K562 (cell line): Measurements from ENCODE around the gene TOM1L2.

Experiments
- CEBPB ChIP-seq: fragments of 450-650 bp; IDR thresholded peaks from 2 replicates; pipeline ENCODE4 v1.6.1; 2016; ENCODE audit warnings: missing genetic modification characterization, missing compliant biosample characterization
- ETV6 ChIP-seq, 3 experiments: fragments of 150-350 bp in 1 of 3; sonication (generic) in 1 of 3; formaldehyde crosslinking in 1 of 3; IDR thresholded peaks; 2 replicates each; pipeline versions ENCODE4 v1.6.1 to v1.8.0; 2014 to 2022; ENCODE audit warnings: borderline replicate concordance in 2 of 3, low read depth in 2 of 3, antibody characterized with exemption in 1 of 3, low read length in 1 of 3, mild to moderate bottlenecking in 1 of 3, missing genetic modification reagents in 1 of 3
- MTA1 ChIP-seq: fragments of 450-650 bp; IDR thresholded peaks from 2 replicates; pipeline ENCODE4 v1.6.1; 2017; ENCODE audit warnings: borderline replicate concordance
- POLR2AphosphoS5 ChIP-seq: IDR thresholded peaks from 2 replicates; pipeline ENCODE4 v1.6.1; 2011; ENCODE audit warnings: mild to moderate bottlenecking, low read depth, low read length, moderate library complexity; ENCODE audit not compliant: control insufficient read depth, insufficient read depth
- PRPF4 ChIP-seq: fragments of 200-400 bp; formaldehyde crosslinking; IDR thresholded peaks from one replicate; pipeline ENCODE4 v1.6.1; 2017; ENCODE audit warnings: low read length, low read depth, mild to moderate bottlenecking; ENCODE audit not compliant: insufficient read depth, poor library complexity, severe bottlenecking
- SAP30 ChIP-seq: fragments of 200-600 bp; sonication (generic); IDR thresholded peaks from 2 replicates; pipeline ENCODE4 v1.6.1; 2012; ENCODE audit warnings: borderline replicate concordance, low read depth, mild to moderate bottlenecking, moderate library complexity, low read length, control low read depth, inconsistent platforms; ENCODE audit not compliant: insufficient read depth, poor library complexity, severe bottlenecking
- SP1 ChIP-seq: sonication (generic); formaldehyde crosslinking; IDR thresholded peaks from 2 replicates; pipeline ENCODE4 v1.8.1; 2022; ENCODE audit warnings: mild to moderate bottlenecking, missing genetic modification reagents
- TAF9B ChIP-seq: fragments of 450-650 bp; IDR thresholded peaks from 2 replicates; pipeline ENCODE4 v1.6.1; 2018; ENCODE audit warnings: mild to moderate bottlenecking; ENCODE audit not compliant: partially characterized antibody
- TCFL5 ChIP-seq: fragments of 250-450 bp; sonication (Bioruptor Pico); conservative IDR thresholded peaks from 2 replicates; pipeline ENCODE4 v1.6.1; 2021; ENCODE audit warnings: mild to moderate bottlenecking, moderate library complexity, matching md5 sums
- ZNF239 ChIP-seq: fragments of 250-450 bp; sonication (Bioruptor Pico); IDR thresholded peaks from 2 replicates; pipeline ENCODE4 v1.4.0; 2020; ENCODE audit warnings: mild to moderate bottlenecking
- ZNF41 ChIP-seq: fragments of 250-450 bp; sonication (Bioruptor Pico); conservative IDR thresholded peaks from 2 replicates; pipeline ENCODE4 v1.4.0; 2020; ENCODE audit warnings: mild to moderate bottlenecking
- TF ChIP-seq, protein P1 (sequence below), 3 experiments: IDR thresholded peaks in 2 of 3; conservative IDR thresholded peaks in 1 of 3; 2 replicates each; pipeline ENCODE4 v1.5.1; 2011 to 2012; ENCODE audit warnings: low read length in 3 of 3, mild to moderate bottlenecking in 3 of 3, control low read depth in 2 of 3, improper control_type of control experiment in 1 of 3, inconsistent platforms in 1 of 3, low read depth in 1 of 3, mixed read lengths in 1 of 3, moderate library complexity in 1 of 3; ENCODE audit not compliant: insufficient read depth in 2 of 3
- TF ChIP-seq, protein P2 (sequence below), 2 experiments: fragments of 450-650 bp in 1 of 2; sonication (generic) in 1 of 2; formaldehyde crosslinking in 1 of 2; IDR thresholded peaks in 1 of 2; conservative IDR thresholded peaks in 1 of 2; 2 replicates each; pipeline versions ENCODE4 v1.6.1 to v1.8.1; 2016 to 2023; ENCODE audit warnings: mild to moderate bottlenecking in 2 of 2, moderate library complexity in 2 of 2, inconsistent platforms in 1 of 2, missing genetic modification reagents in 1 of 2
- TF ChIP-seq, protein P3 (sequence below): fragments of 450-650 bp; IDR thresholded peaks from 2 replicates; pipeline ENCODE4 v1.6.1; 2016; ENCODE audit warnings: borderline replicate concordance

DNA sequence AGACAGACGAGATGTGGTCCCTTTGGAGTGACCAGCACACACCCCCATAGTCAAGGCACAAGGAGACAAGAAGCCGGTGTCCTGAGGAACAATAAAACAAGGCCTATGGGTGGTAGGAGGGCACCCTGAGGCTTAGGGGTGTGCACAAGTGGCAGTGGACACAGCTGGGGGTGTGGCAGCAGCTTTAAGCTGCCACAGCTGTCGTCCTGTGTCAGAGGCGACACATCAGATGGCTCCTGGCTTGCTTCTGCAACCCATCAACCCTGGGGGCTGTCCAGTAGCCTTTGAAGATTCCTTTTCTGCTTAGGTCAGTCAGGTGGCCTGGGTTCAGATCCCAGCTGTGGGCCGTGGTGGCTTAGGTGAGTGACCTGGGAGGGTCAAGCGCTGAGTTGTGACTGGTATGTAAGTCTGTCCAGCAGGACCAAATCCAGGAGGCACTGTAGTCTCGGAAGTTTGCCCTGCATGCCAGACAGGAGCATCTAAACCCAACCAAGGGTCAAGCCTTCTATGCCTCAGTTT lies 16.3 kb upstream of the TOM1L2 start:
- TF ChIP-seq ZNF239 (CRISPR knock-in tag): no peak
- TF ChIP-seq CEBPB (tag): no peak
- no peak for TF ChIP-seq ETV6 (IDR thresholded peaks at IDR 0.05; ENCODE audit: borderline replicate concordance in 1 of 2, low read depth in 2 of 2, low read length in 1 of 2)
- no peak for TF ChIP-seq ETV6 (CRISPR knock-in tag; IDR thresholded peaks at IDR 0.05; ENCODE audit: borderline replicate concordance)
- TF ChIP-seq, protein P1, sequence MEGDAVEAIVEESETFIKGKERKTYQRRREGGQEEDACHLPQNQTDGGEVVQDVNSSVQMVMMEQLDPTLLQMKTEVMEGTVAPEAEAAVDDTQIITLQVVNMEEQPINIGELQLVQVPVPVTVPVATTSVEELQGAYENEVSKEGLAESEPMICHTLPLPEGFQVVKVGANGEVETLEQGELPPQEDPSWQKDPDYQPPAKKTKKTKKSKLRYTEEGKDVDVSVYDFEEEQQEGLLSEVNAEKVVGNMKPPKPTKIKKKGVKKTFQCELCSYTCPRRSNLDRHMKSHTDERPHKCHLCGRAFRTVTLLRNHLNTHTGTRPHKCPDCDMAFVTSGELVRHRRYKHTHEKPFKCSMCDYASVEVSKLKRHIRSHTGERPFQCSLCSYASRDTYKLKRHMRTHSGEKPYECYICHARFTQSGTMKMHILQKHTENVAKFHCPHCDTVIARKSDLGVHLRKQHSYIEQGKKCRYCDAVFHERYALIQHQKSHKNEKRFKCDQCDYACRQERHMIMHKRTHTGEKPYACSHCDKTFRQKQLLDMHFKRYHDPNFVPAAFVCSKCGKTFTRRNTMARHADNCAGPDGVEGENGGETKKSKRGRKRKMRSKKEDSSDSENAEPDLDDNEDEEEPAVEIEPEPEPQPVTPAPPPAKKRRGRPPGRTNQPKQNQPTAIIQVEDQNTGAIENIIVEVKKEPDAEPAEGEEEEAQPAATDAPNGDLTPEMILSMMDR (IDR thresholded peaks at IDR 0.05 in 2 of 3, conservative IDR thresholded peaks at IDR 0.05 in 1 of 3; ENCODE audit: insufficient read depth in 2 of 3, low read depth in 1 of 3, low read length in 3 of 3): no peak
- TF ChIP-seq PRPF4: no peak
- TF ChIP-seq, protein P2, sequence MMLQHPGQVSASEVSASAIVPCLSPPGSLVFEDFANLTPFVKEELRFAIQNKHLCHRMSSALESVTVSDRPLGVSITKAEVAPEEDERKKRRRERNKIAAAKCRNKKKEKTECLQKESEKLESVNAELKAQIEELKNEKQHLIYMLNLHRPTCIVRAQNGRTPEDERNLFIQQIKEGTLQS (IDR thresholded peaks at IDR 0.05): no peak
- TF ChIP-seq, protein P2 (CRISPR knock-in tag; conservative IDR thresholded peaks at IDR 0.05): no peak
- TF ChIP-seq, protein P3, sequence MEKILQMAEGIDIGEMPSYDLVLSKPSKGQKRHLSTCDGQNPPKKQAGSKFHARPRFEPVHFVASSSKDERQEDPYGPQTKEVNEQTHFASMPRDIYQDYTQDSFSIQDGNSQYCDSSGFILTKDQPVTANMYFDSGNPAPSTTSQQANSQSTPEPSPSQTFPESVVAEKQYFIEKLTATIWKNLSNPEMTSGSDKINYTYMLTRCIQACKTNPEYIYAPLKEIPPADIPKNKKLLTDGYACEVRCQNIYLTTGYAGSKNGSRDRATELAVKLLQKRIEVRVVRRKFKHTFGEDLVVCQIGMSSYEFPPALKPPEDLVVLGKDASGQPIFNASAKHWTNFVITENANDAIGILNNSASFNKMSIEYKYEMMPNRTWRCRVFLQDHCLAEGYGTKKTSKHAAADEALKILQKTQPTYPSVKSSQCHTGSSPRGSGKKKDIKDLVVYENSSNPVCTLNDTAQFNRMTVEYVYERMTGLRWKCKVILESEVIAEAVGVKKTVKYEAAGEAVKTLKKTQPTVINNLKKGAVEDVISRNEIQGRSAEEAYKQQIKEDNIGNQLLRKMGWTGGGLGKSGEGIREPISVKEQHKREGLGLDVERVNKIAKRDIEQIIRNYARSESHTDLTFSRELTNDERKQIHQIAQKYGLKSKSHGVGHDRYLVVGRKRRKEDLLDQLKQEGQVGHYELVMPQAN: no peak
- no peak for TF ChIP-seq POLR2AphosphoS5
- TF ChIP-seq SP1 (CRISPR knock-in tag): no peak
- no peak for TF ChIP-seq TAF9B
- no peak for TF ChIP-seq ZNF41 (CRISPR knock-in tag)
- TF ChIP-seq MTA1: no peak
- no peak for TF ChIP-seq SAP30
- TF ChIP-seq TCFL5 (CRISPR knock-in tag): no peak
